Cardiac fibroblast (primary cell): Measurements from ENCODE around the gene STAM.
A peak's percentile ranks its signal among the peaks of the same experiment; 100 is the strongest.

Source experiments
- DNase-seq, 2 donors: peaks; one replicate each; pipeline versions ENCODE4 v3.0.0 to v3.0.0-alpha.2; 2010; ENCODE audit warnings: low read depth in 2 of 2
- H3K4me3 ChIP-seq, 2 donors: replicated peaks in 1 of 2; 1 replicate in 1 of 2; 2 replicates in 1 of 2; pipeline ENCODE4 v1.5.1; 2011; ENCODE audit warnings: low read depth in 2 of 2, low read length in 2 of 2, mild to moderate bottlenecking in 2 of 2, moderate library complexity in 1 of 2
- TF ChIP-seq, protein P1 (sequence below): IDR thresholded peaks from one replicate; pipeline ENCODE4 v1.5.1; 2011; ENCODE audit warnings: low read depth, mild to moderate bottlenecking, low read length, inconsistent platforms

Gene STAM

GRCh38 chr10:17661510-17661909, 17.6 kb downstream of the STAM start:
- DNase-seq = no peak
- TF ChIP-seq, protein P1, sequence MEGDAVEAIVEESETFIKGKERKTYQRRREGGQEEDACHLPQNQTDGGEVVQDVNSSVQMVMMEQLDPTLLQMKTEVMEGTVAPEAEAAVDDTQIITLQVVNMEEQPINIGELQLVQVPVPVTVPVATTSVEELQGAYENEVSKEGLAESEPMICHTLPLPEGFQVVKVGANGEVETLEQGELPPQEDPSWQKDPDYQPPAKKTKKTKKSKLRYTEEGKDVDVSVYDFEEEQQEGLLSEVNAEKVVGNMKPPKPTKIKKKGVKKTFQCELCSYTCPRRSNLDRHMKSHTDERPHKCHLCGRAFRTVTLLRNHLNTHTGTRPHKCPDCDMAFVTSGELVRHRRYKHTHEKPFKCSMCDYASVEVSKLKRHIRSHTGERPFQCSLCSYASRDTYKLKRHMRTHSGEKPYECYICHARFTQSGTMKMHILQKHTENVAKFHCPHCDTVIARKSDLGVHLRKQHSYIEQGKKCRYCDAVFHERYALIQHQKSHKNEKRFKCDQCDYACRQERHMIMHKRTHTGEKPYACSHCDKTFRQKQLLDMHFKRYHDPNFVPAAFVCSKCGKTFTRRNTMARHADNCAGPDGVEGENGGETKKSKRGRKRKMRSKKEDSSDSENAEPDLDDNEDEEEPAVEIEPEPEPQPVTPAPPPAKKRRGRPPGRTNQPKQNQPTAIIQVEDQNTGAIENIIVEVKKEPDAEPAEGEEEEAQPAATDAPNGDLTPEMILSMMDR = no peak

GRCh38 chr10:17662193-17663138, 18.5 kb downstream of the STAM start:
- TF ChIP-seq, protein P1 = no peak
- H3K4me3 ChIP-seq = no peak overlapping the region
- no peak for DNase-seq

More at GRCh38 chr10:17661510-17661909, 17.6 kb downstream of the STAM start:
- no peak overlapping the region for H3K4me3 ChIP-seq

GRCh38 chr10:17663450-17663849, 19.5 kb downstream of the STAM start:
- TF ChIP-seq, protein P1 = no peak
- no peak for DNase-seq
- no peak overlapping the region for H3K4me3 ChIP-seq

DNA sequence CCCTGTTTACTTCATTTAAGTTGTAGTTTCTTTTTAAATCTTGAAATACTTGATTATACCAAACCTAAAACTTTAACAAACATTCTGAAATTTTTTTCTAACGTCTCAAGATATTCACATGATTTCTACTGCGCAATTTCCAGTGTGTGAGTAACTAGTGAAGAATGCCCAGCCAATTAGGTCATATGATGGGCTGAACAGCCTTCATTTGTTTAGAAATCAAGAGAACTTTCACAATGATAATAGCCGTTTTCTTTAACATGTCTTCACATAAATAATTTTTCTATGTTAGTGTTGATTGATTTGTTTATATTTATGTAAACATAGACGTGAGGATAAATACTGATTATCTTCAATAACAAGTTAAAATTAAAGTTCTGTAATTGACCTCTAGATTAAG, 21.8 kb downstream of the STAM start:
- H3K4me3 ChIP-seq = no peak overlapping the region
- TF ChIP-seq, protein P1 = no peak
- peak; percentile 96 for DNase-seq

- DNase-seq = no peak
- TF ChIP-seq, protein P1 = no peak
Measured at GRCh38 chr10:17668435-17669184, 24.7 kb downstream of the STAM start.

DNA sequence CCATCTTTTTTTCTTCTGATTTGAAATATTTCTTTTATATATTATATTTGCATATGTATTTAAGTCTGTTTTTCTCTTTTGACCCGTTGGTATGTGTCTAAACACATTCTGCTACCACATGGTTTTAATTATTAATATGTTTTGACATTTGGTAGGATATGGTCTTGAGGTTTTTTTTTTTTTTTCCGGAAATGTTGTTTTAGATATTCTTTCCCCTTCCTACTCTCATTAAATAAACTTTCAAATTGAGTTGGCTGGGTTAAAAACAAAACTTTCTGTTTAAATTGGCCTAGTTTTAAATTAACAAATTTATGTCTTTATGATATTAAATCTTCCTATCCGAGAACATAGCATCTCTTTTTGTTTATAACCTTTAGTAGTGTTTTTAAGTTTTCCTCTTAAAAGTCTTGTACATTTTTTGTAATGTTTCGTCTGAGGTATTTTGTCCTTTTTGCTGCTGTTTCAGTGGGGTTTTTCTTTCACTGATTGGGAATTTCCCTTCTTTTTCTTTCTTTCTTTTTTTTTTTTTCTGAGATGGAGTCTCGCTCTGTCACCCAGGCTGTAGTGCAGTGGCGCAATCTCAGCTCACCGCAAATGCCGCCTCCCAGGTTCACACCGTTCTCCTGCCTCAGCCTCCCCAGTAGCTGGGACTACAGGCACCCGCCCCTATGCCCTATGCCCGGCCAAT, 25.4 kb downstream of the STAM start:
- no peak overlapping the region for H3K4me3 ChIP-seq
- DNase-seq = no peak
- TF ChIP-seq, protein P1 = no peak

More at GRCh38 chr10:17668435-17669184, 24.7 kb downstream of the STAM start:
- H3K4me3 ChIP-seq = no peak overlapping the region
